Measurements from ENCODE around the gene GPR84. TPM values are rescaled to one million over a fixed set of nuclear protein-coding genes. Genes with fewer than 3 reads are reported as not detected.

Gene GPR84
- total and polyA plus RNA-seq, 9 of the 15 experiments (the other 6 are each of a cell fraction or from before 2014, with no cell fraction given) = 0.07 to 0.18 (median 0.11) TPM; not detected in 5

DNA sequence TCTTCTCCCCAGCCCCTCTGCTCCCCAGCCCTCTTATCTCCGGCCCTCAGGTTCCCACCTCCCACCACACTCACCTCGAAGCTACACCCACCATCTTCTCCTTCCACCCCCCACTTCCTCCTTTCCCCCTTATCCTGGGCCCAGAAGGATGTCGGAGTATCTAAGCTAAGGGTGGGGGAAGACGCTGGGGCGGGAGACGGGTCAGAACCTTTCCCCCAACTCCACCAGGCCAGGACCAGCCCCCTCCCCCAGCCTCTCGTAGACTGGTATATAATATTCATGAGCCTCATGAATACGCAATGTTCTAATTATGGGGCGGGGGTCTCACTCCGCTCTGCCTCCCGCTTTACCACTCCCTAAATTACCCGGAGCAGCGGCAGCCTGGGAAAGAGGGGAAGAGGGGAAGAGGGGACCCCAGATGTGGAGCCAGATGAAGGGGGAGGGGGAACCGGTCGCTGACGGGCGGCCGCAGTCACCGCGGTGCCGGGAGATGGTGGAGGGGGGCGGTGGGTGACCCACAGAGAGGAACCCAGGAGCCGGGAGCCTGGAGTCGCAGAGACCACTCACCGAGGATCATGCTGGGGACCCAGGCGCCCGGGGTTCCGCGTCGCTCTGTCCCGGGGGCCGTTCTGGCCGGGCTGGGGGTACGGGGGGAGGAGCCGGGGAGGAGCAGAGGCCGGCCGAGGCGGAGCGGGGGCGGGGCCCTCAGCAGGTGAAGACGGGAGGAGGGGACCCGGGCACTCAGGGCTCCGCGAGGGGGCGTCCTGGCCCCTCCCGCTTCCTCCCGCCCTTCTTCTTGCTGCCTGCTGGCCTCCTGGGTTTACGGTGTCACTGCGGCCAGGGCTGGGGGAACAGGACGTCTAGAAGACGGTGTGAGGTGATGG, 26.6 kb upstream of the GPR84 start (continued):
- TF ChIP-seq ZZZ3 (IDR thresholded peaks at IDR 0.05) (no peak), ZNF384 (IDR thresholded peaks at IDR 0.05; ENCODE audit: low read depth, low read length) (no peak), ZNF134 (CRISPR knock-in tag; conservative IDR thresholded peaks at IDR 0.05) (peak; percentile 94), ZNF583 (CRISPR knock-in tag; IDR thresholded peaks at IDR 0.05) (no peak), RAD21 (CRISPR knock-in tag; conservative IDR thresholded peaks at IDR 0.05 in 1 of 2, IDR thresholded peaks at IDR 0.05 in 1 of 2) (peak in 1 of 2 experiments; percentile 15; a peak in 1 of 4 replicates)
- TF ChIP-seq, protein P1, sequence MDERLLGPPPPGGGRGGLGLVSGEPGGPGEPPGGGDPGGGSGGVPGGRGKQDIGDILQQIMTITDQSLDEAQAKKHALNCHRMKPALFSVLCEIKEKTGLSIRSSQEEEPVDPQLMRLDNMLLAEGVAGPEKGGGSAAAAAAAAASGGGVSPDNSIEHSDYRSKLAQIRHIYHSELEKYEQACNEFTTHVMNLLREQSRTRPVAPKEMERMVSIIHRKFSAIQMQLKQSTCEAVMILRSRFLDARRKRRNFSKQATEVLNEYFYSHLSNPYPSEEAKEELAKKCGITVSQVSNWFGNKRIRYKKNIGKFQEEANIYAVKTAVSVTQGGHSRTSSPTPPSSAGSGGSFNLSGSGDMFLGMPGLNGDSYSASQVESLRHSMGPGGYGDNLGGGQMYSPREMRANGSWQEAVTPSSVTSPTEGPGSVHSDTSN (CRISPR knock-in tag; IDR thresholded peaks at IDR 0.05; ENCODE audit: low read depth) = no peak
- TF ChIP-seq, protein P1 (tag; conservative IDR thresholded peaks at IDR 0.05; ENCODE audit: low read depth) = no peak
- TF ChIP-seq, protein P2, sequence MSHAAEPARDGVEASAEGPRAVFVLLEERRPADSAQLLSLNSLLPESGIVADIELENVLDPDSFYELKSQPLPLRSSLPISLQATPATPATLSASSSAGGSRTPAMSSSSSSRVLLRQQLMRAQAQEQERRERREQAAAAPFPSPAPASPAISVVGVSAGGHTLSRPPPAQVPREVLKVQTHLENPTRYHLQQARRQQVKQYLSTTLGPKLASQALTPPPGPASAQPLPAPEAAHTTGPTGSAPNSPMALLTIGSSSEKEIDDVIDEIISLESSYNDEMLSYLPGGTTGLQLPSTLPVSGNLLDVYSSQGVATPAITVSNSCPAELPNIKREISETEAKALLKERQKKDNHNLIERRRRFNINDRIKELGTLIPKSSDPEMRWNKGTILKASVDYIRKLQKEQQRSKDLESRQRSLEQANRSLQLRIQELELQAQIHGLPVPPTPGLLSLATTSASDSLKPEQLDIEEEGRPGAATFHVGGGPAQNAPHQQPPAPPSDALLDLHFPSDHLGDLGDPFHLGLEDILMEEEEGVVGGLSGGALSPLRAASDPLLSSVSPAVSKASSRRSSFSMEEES (CRISPR knock-in tag; IDR thresholded peaks at IDR 0.05) = no peak
- TF ChIP-seq, protein P3, sequence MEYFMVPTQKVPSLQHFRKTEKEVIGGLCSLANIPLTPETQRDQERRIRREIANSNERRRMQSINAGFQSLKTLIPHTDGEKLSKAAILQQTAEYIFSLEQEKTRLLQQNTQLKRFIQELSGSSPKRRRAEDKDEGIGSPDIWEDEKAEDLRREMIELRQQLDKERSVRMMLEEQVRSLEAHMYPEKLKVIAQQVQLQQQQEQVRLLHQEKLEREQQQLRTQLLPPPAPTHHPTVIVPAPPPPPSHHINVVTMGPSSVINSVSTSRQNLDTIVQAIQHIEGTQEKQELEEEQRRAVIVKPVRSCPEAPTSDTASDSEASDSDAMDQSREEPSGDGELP (CRISPR knock-in tag; IDR thresholded peaks at IDR 0.05; ENCODE audit: borderline replicate concordance) = peak; percentile 75; the same call in 1 of the 2 replicates
- TF ChIP-seq, protein P4, sequence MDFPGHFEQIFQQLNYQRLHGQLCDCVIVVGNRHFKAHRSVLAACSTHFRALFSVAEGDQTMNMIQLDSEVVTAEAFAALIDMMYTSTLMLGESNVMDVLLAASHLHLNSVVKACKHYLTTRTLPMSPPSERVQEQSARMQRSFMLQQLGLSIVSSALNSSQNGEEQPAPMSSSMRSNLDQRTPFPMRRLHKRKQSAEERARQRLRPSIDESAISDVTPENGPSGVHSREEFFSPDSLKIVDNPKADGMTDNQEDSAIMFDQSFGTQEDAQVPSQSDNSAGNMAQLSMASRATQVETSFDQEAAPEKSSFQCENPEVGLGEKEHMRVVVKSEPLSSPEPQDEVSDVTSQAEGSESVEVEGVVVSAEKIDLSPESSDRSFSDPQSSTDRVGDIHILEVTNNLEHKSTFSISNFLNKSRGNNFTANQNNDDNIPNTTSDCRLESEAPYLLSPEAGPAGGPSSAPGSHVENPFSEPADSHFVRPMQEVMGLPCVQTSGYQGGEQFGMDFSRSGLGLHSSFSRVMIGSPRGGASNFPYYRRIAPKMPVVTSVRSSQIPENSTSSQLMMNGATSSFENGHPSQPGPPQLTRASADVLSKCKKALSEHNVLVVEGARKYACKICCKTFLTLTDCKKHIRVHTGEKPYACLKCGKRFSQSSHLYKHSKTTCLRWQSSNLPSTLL (IDR thresholded peaks at IDR 0.05) = no peak
- TF ChIP-seq, protein P5, sequence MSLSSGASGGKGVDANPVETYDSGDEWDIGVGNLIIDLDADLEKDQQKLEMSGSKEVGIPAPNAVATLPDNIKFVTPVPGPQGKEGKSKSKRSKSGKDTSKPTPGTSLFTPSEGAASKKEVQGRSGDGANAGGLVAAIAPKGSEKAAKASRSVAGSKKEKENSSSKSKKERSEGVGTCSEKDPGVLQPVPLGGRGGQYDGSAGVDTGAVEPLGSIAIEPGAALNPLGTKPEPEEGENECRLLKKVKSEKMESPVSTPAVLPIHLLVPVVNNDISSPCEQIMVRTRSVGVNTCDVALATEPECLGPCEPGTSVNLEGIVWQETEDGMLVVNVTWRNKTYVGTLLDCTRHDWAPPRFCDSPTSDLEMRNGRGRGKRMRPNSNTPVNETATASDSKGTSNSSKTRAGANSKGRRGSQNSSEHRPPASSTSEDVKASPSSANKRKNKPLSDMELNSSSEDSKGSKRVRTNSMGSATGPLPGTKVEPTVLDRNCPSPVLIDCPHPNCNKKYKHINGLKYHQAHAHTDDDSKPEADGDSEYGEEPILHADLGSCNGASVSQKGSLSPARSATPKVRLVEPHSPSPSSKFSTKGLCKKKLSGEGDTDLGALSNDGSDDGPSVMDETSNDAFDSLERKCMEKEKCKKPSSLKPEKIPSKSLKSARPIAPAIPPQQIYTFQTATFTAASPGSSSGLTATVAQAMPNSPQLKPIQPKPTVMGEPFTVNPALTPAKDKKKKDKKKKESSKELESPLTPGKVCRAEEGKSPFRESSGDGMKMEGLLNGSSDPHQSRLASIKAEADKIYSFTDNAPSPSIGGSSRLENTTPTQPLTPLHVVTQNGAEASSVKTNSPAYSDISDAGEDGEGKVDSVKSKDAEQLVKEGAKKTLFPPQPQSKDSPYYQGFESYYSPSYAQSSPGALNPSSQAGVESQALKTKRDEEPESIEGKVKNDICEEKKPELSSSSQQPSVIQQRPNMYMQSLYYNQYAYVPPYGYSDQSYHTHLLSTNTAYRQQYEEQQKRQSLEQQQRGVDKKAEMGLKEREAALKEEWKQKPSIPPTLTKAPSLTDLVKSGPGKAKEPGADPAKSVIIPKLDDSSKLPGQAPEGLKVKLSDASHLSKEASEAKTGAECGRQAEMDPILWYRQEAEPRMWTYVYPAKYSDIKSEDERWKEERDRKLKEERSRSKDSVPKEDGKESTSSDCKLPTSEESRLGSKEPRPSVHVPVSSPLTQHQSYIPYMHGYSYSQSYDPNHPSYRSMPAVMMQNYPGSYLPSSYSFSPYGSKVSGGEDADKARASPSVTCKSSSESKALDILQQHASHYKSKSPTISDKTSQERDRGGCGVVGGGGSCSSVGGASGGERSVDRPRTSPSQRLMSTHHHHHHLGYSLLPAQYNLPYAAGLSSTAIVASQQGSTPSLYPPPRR (CRISPR knock-in tag; IDR thresholded peaks at IDR 0.05; ENCODE audit: borderline replicate concordance) = no peak; the same call in 1 of the 2 replicates
- TF ChIP-seq, protein P6, sequence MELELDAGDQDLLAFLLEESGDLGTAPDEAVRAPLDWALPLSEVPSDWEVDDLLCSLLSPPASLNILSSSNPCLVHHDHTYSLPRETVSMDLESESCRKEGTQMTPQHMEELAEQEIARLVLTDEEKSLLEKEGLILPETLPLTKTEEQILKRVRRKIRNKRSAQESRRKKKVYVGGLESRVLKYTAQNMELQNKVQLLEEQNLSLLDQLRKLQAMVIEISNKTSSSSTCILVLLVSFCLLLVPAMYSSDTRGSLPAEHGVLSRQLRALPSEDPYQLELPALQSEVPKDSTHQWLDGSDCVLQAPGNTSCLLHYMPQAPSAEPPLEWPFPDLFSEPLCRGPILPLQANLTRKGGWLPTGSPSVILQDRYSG (tag; conservative IDR thresholded peaks at IDR 0.05; ENCODE audit: low read depth) = no peak

Data from K562 (cell line).